DND-41 (cell line): Measurements from ENCODE around the gene PTPRH.

Experiments
- ATAC-seq: fragments of 200-7000 bp; cut with Tn5 transposase; 3 replicates; pipeline ENCODE4 v1.9.1; 2021; ENCODE audit warnings: low read depth; ENCODE audit not compliant: insufficient read depth
- DNase-seq: peaks from one replicate; pipeline ENCODE4 v3.0.0-alpha.2; 2020
- H2AFZ ChIP-seq: 2 replicates; pipeline ENCODE4 v1.6.0; 2012; ENCODE audit warnings: low read depth, low read length
- H3K27ac ChIP-seq: 2 replicates; pipeline ENCODE4 v1.5.1; 2012; ENCODE audit warnings: low read length, inconsistent platforms
- H3K27me3 ChIP-seq: fragments of 200-600 bp; sonication (generic); 2 replicates; pipeline ENCODE4 v1.6.0; 2012; ENCODE audit warnings: low read length, mild to moderate bottlenecking, inconsistent platforms; ENCODE audit not compliant: insufficient read depth, poor library complexity
- H3K36me3 ChIP-seq: 2 replicates; pipeline ENCODE4 v1.5.1; 2012; ENCODE audit warnings: low read length, inconsistent platforms; ENCODE audit not compliant: insufficient read depth
- H3K4me1 ChIP-seq: 2 replicates; pipeline ENCODE4 v1.5.1; 2012; ENCODE audit warnings: mild to moderate bottlenecking, low read length; ENCODE audit not compliant: insufficient read depth
- H3K4me2 ChIP-seq: 2 replicates; pipeline ENCODE4 v1.6.0; 2012; ENCODE audit warnings: mild to moderate bottlenecking, moderate library complexity, low read length, inconsistent platforms; ENCODE audit not compliant: insufficient read depth
- H3K4me3 ChIP-seq, 2 experiments: fragments of 200-600 bp in 1 of 2; shearing (Covaris generic) in 1 of 2; 2 replicates each; pipeline ENCODE4 v1.5.1; 2012 to 2016; ENCODE audit warnings: inconsistent platforms in 2 of 2, low read length in 2 of 2, mild to moderate bottlenecking in 2 of 2, low read depth in 1 of 2, moderate library complexity in 1 of 2
- H3K79me2 ChIP-seq: 2 replicates; pipeline ENCODE4 v1.6.0; 2012; ENCODE audit warnings: low read length, inconsistent platforms; ENCODE audit not compliant: insufficient read depth
- H3K9ac ChIP-seq: 2 replicates; pipeline ENCODE4 v1.6.0; 2012; ENCODE audit warnings: low read depth, mild to moderate bottlenecking, inconsistent platforms, low read length, moderate library complexity
- H3K9me3 ChIP-seq: 2 replicates; pipeline ENCODE4 v1.5.1; 2012; ENCODE audit warnings: low read length, moderate library complexity, mild to moderate bottlenecking, inconsistent platforms; ENCODE audit not compliant: insufficient read depth, severe bottlenecking
- H4K20me1 ChIP-seq: 2 replicates; pipeline ENCODE4 v1.6.0; 2012; ENCODE audit warnings: low read length; ENCODE audit not compliant: insufficient read depth
- EZH2 ChIP-seq: IDR thresholded peaks from 3 replicates; pipeline ENCODE4 v1.6.1; 2012; ENCODE audit warnings: borderline replicate concordance, low read depth, mild to moderate bottlenecking, moderate library complexity, low read length, inconsistent platforms; ENCODE audit not compliant: severe bottlenecking
- TF ChIP-seq, protein P1 (sequence below): IDR thresholded peaks from 2 replicates; pipeline ENCODE4 v1.5.1; 2012; ENCODE audit warnings: borderline replicate concordance, low read length, moderate library complexity, mild to moderate bottlenecking; ENCODE audit not compliant: poor library complexity, severe bottlenecking; ENCODE audit errors: extremely low read depth

The PTPRH gene

DNA sequence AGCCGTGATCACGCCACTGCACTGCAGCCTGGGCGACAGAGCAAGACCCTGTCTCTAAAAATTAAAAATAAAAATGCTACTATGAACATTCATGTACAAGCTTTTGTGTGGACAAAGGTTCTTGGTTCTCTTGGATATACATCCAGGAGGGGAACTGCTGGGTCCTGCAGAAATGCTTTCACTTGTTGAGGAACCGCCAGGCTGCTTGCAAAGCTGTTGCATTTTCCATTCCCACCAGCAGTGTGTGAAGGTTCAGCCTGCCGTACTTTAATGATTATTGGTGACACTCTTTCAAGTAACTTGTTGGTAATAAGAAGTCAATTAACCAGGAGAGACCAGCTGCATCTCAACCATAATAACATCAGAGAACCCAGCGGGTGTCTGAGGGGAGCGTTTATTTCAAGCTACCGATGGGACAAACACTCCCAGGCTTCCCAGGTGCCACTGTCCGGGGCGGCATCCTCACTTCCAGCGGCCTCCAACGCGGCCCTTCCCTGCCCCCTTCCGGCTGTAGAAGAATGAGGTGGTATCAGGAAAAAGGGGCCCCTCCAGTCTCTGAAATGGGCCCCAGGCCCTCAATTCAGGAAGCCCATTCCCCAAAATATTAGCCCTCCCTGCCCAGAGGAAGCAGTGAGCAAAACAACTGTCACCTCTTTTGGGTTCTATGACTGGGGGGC is 76.7 kb downstream of the PTPRH start:
- DNase-seq (no peak), ATAC-seq (no peak)
- H2AFZ ChIP-seq, result no peak overlapping the region
- H3K9me3 ChIP-seq, result no peaks in the 10 kb centered on the region
- no peak overlapping the region for H3K4me2 ChIP-seq
- H3K27me3 ChIP-seq, result peaks cover 3% of the 10 kb centered on the region
- H3K4me1 ChIP-seq, result no peaks in the 10 kb centered on the region
- no peak overlapping the region for H3K9ac ChIP-seq
- TF ChIP-seq, protein P1, sequence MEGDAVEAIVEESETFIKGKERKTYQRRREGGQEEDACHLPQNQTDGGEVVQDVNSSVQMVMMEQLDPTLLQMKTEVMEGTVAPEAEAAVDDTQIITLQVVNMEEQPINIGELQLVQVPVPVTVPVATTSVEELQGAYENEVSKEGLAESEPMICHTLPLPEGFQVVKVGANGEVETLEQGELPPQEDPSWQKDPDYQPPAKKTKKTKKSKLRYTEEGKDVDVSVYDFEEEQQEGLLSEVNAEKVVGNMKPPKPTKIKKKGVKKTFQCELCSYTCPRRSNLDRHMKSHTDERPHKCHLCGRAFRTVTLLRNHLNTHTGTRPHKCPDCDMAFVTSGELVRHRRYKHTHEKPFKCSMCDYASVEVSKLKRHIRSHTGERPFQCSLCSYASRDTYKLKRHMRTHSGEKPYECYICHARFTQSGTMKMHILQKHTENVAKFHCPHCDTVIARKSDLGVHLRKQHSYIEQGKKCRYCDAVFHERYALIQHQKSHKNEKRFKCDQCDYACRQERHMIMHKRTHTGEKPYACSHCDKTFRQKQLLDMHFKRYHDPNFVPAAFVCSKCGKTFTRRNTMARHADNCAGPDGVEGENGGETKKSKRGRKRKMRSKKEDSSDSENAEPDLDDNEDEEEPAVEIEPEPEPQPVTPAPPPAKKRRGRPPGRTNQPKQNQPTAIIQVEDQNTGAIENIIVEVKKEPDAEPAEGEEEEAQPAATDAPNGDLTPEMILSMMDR, result no peak
- no peak for TF ChIP-seq EZH2
- H3K4me3 ChIP-seq, result no peak overlapping the region
- no peaks in the 10 kb centered on the region for H3K79me2 ChIP-seq
- no peak overlapping the region for H3K27ac ChIP-seq
- no peaks in the 10 kb centered on the region for H4K20me1 ChIP-seq
- no peaks in the 10 kb centered on the region for H3K36me3 ChIP-seq

DNA sequence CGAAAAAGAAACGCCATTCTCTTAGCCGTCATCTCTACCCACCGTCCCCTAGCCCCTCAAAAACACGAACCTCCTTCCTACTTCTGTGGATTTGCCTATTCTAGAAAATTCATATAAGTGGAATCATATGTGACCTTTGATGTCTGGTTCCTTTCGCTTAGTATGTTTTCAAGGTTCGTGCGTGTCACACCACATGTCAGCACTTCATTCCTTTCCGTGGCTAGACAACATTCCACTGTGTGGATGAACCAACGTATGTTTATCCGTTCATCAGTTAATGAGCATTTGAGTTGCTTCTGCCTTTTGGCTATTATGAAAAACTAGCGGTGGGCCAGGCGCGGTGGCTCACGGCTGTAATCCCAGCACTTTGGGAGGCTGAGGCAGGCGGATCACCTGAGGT is 77.9 kb downstream of the PTPRH start:
- Histone ChIP-seq H3K27me3 (peaks cover 3% of the 10 kb centered on the region), H3K4me2 (no peak overlapping the region), H3K9me3 (no peaks in the 10 kb centered on the region), H3K36me3 (no peaks in the 10 kb centered on the region), H3K9ac (no peak overlapping the region), H2AFZ (no peak overlapping the region), H3K4me3 (no peak overlapping the region), H4K20me1 (no peaks in the 10 kb centered on the region), H3K79me2 (no peaks in the 10 kb centered on the region), H3K27ac (no peak overlapping the region), H3K4me1 (no peaks in the 10 kb centered on the region)
- no peak for ATAC-seq
- TF ChIP-seq, protein P1, result no peak
- DNase-seq, result no peak
